NOMO-1 treated with dmso at 0.1 percent for 144 hours (cell line): ENCODE data around the gene PTPRG.
"Not testable (repeated sequence)": the region's sequence is repeated elsewhere in the genome, so short reads cannot be mapped to it uniquely, and the experiment has no call there.

ENCODE experiments used
- DNase-seq: peaks from one replicate; lab custom pipeline; 2025; ENCODE audit not compliant: unreplicated experiment; lab: John Stamatoyannopoulos, UW

PTPRG gene

GRCh38 chr3:61715886-61716527 lies 154.6 kb downstream of the PTPRG start:
- DNase-seq = no peak

GRCh38 chr3:61716693-61717092 lies 155.3 kb downstream of the PTPRG start:
- DNase-seq = not testable (repeated sequence)

- DNase-seq = no peak
Measured at GRCh38 chr3:61718565-61718964, 157.2 kb downstream of the PTPRG start.

GRCh38 chr3:61719278-61719977 lies 158.1 kb downstream of the PTPRG start:
- DNase-seq = no peak

GRCh38 chr3:61723038-61723437 lies 161.7 kb downstream of the PTPRG start:
- no peak for DNase-seq

GRCh38 chr3:61724183-61724582 lies 162.8 kb downstream of the PTPRG start:
- no peak for DNase-seq

GRCh38 chr3:61724801-61725200 lies 163.4 kb downstream of the PTPRG start:
- no peak for DNase-seq

GRCh38 chr3:61725851-61726333 lies 164.5 kb downstream of the PTPRG start:
- DNase-seq = no peak

- DNase-seq = no peak
Measured at GRCh38 chr3:61727435-61727834, 166.1 kb downstream of the PTPRG start.

- DNase-seq = no peak
Measured at GRCh38 chr3:61729038-61729634, 167.8 kb downstream of the PTPRG start.

- DNase-seq = no peak
Measured at GRCh38 chr3:61730056-61730455, 168.7 kb downstream of the PTPRG start.

GRCh38 chr3:61730577-61731231 lies 169.3 kb downstream of the PTPRG start:
- no peak for DNase-seq

GRCh38 chr3:61733000-61733399 lies 171.6 kb downstream of the PTPRG start:
- DNase-seq = no peak

GRCh38 chr3:61733876-61734275 lies 172.5 kb downstream of the PTPRG start:
- no peak for DNase-seq

GRCh38 chr3:61734749-61735686 lies 173.6 kb downstream of the PTPRG start:
- DNase-seq = no peak

GRCh38 chr3:61736506-61736905 lies 175.1 kb downstream of the PTPRG start:
- DNase-seq = no peak

GRCh38 chr3:61739640-61740039 lies 178.3 kb downstream of the PTPRG start:
- no peak for DNase-seq

GRCh38 chr3:61740494-61740893 lies 179.1 kb downstream of the PTPRG start:
- no peak for DNase-seq

GRCh38 chr3:61741551-61741950 lies 180.2 kb downstream of the PTPRG start:
- DNase-seq = no peak

GRCh38 chr3:61742006-61742405 lies 180.6 kb downstream of the PTPRG start:
- DNase-seq = no peak

- DNase-seq = no peak
Measured at GRCh38 chr3:61743067-61743466, 181.7 kb downstream of the PTPRG start.
